AG09319 (cell line): ENCODE results near the gene AMPD2.

Experiments used
- DNase-seq: peaks from one replicate; pipeline ENCODE4 v3.0.0-alpha.2; 2010; ENCODE audit warnings: low read depth; ENCODE audit errors: extremely low read depth
- CTCF ChIP-seq: IDR thresholded peaks from 2 replicates; pipeline ENCODE4 v1.5.1; 2011; ENCODE audit warnings: low read depth, mild to moderate bottlenecking, inconsistent platforms, low read length, moderate library complexity

Gene AMPD2

GRCh38 chr1:109637446-109637845 is 17.8 kb downstream of the AMPD2 start:
- TF ChIP-seq CTCF = no peak
- no peak for DNase-seq

GRCh38 chr1:109639063-109639840 is 19.6 kb downstream of the AMPD2 start:
- DNase-seq = no peak
- TF ChIP-seq CTCF = no peak

- no peak for TF ChIP-seq CTCF
- no peak for DNase-seq
These were observed 20.2 kb downstream of the AMPD2 start for GRCh38 chr1:109639841-109640184.

GRCh38 chr1:109640285-109640865 is 20.7 kb downstream of the AMPD2 start:
- peak; percentile 97 for TF ChIP-seq CTCF
- no peak for DNase-seq

- no peak for TF ChIP-seq CTCF
- no peak for DNase-seq
These were observed 21.6 kb downstream of the AMPD2 start for GRCh38 chr1:109641078-109641740.

- no peak for DNase-seq
- no peak for TF ChIP-seq CTCF
These were observed 22.2 kb downstream of the AMPD2 start for GRCh38 chr1:109641861-109642260.

- no peak for DNase-seq
- no peak for TF ChIP-seq CTCF
These were observed 23.0 kb downstream of the AMPD2 start for GRCh38 chr1:109642626-109643025.
